LoVo (cell line): ENCODE results near the gene DIAPH1.
"Not testable (repeated sequence)": the region's sequence is repeated elsewhere in the genome, so short reads cannot be mapped to it uniquely, and the experiment has no call there.

Experiments
- DNase-seq: peaks from one replicate; pipeline ENCODE4 v3.0.0-alpha.2; 2016; ENCODE audit warnings: low spot score

DIAPH1 gene

GRCh38 chr5:141609921-141610320 lies 8.9 kb downstream of the DIAPH1 start:
- DNase-seq, result not testable (repeated sequence)

- DNase-seq, result no peak
Observed at GRCh38 chr5:141609044-141609443, 9.8 kb downstream of the DIAPH1 start.

GRCh38 chr5:141608557-141608956 lies 10.2 kb downstream of the DIAPH1 start:
- peak; percentile 22 for DNase-seq

GRCh38 chr5:141608046-141608445 lies 10.8 kb downstream of the DIAPH1 start:
- DNase-seq, result no peak

- no peak for DNase-seq
Observed at GRCh38 chr5:141605523-141606277, 13.1 kb downstream of the DIAPH1 start.

- DNase-seq, result peak; percentile 93
Observed at GRCh38 chr5:141603923-141604717, 14.7 kb downstream of the DIAPH1 start.

- no peak for DNase-seq
Observed at GRCh38 chr5:141602606-141603005, 16.2 kb downstream of the DIAPH1 start.

- DNase-seq, result no peak
Observed at GRCh38 chr5:141598391-141599345, 20.1 kb downstream of the DIAPH1 start.

- no peak for DNase-seq
Observed at GRCh38 chr5:141597814-141598213, 21.0 kb downstream of the DIAPH1 start.

- DNase-seq, result no peak
Observed at GRCh38 chr5:141597394-141597793, 21.4 kb downstream of the DIAPH1 start.

- DNase-seq, result no peak
Observed at GRCh38 chr5:141596867-141597266, 21.9 kb downstream of the DIAPH1 start.

- no peak for DNase-seq
Observed at GRCh38 chr5:141590127-141590526, 28.7 kb downstream of the DIAPH1 start.

GRCh38 chr5:141586246-141586645 lies 32.6 kb downstream of the DIAPH1 start:
- no peak for DNase-seq

- no peak for DNase-seq
Observed at GRCh38 chr5:141585594-141585993, 33.2 kb downstream of the DIAPH1 start.

- no peak for DNase-seq
Observed at GRCh38 chr5:141574122-141574510, 44.7 kb downstream of the DIAPH1 start.

GRCh38 chr5:141573489-141574121 lies 45.2 kb downstream of the DIAPH1 start:
- DNase-seq, result no peak

GRCh38 chr5:141570655-141571054 lies 48.1 kb downstream of the DIAPH1 start:
- DNase-seq, result no peak

- DNase-seq, result peak; percentile 28
Observed at GRCh38 chr5:141567513-141568117, 51.2 kb downstream of the DIAPH1 start.

GRCh38 chr5:141565826-141566570 lies 52.8 kb downstream of the DIAPH1 start:
- DNase-seq, result no peak

- peak; percentile 80 for DNase-seq
Observed at GRCh38 chr5:141564216-141564692, 54.5 kb downstream of the DIAPH1 start.
